OCI-LY3 (cell line): ENCODE measurements around the gene URI1.

Experiments used
- H2AFZ ChIP-seq: fragments of 200-600, 300-600 bp; shearing (Covaris generic); 2 replicates; pipeline ENCODE4 v1.6.0; 2014; ENCODE audit warnings: antibody characterized with exemption, low read depth, low read length
- H3K27ac ChIP-seq: fragments of 200-600, 300-600 bp; sonication (generic); 2 replicates; pipeline ENCODE4 v1.5.1; 2014; ENCODE audit warnings: mild to moderate bottlenecking, low read length, moderate library complexity, mixed read lengths
- H3K27me3 ChIP-seq: fragments of 200-600, 300-600 bp; sonication (generic); 2 replicates; pipeline ENCODE4 v1.6.1; 2014; ENCODE audit warnings: low read depth, low read length, mixed read lengths
- H3K36me3 ChIP-seq: fragments of 200-600, 300-600 bp; sonication (generic); replicated peaks from 2 replicates; pipeline ENCODE3; 2014; ENCODE audit warnings: low read depth, low read length, mixed read lengths
- H3K4me1 ChIP-seq: fragments of 300-600, 200-600 bp; sonication (generic); 2 replicates; pipeline ENCODE4 v1.6.1; 2014; ENCODE audit warnings: low read length, mixed read lengths
- H3K4me2 ChIP-seq: fragments of 200-600, 300-600 bp; sonication (generic); 2 replicates; pipeline ENCODE4 v1.6.1; 2014; ENCODE audit warnings: low read length, mixed read lengths
- H3K4me3 ChIP-seq: fragments of 300-600, 200-600 bp; sonication (generic); 2 replicates; pipeline ENCODE4 v1.5.1; 2014; ENCODE audit warnings: antibody characterized with exemption, mild to moderate bottlenecking, low read length, moderate library complexity
- H3K79me2 ChIP-seq: fragments of 300-600, 200-600 bp; shearing (Covaris generic); 2 replicates; pipeline ENCODE4 v1.6.1; 2014; ENCODE audit warnings: mild to moderate bottlenecking, low read length, mixed read lengths
- H3K9ac ChIP-seq: fragments of 300-600, 200-600 bp; shearing (Covaris generic); 2 replicates; pipeline ENCODE4 v1.6.0; 2014; ENCODE audit warnings: mild to moderate bottlenecking, low read length, moderate library complexity
- H3K9me3 ChIP-seq: fragments of 200-600, 300-600 bp; shearing (Covaris generic); 2 replicates; pipeline ENCODE4 v1.6.1; 2014; ENCODE audit warnings: low read length, mixed read lengths; ENCODE audit not compliant: insufficient read depth
- H4K20me1 ChIP-seq: fragments of 200-600, 300-600 bp; sonication (generic); 2 replicates; pipeline ENCODE4 v1.6.1; 2016; ENCODE audit warnings: low read length, mixed read lengths; ENCODE audit not compliant: insufficient read depth
- CTCF ChIP-seq: fragments of 200-600, 300-600 bp; sonication (generic); IDR thresholded peaks from 2 replicates; pipeline ENCODE4 v1.5.1; 2014; ENCODE audit warnings: antibody characterized with exemption, low read length, low read depth
- EZH2phosphoT487 ChIP-seq: fragments of 200-600 bp; shearing (Covaris generic); IDR thresholded peaks from 2 replicates; pipeline ENCODE4 v1.6.1; 2018; ENCODE audit warnings: antibody characterized with exemption, mixed run types, low read depth

The URI1 gene

GRCh38 chr19:30049226-30049625, 107.2 kb downstream of the URI1 start:
- Histone ChIP-seq H3K9me3 (no peaks in the 10 kb centered on the region), H2AFZ (no peak overlapping the region), H4K20me1 (no peaks in the 10 kb centered on the region; the same call in 1 of the 2 replicates), H3K4me3 (no peak overlapping the region), H3K79me2 (no peaks in the 10 kb centered on the region), H3K4me1 (peaks cover 13% of the 10 kb centered on the region), H3K27ac (no peak overlapping the region), H3K4me2 (no peak overlapping the region), H3K36me3 (no peaks in the 10 kb centered on the region), H3K9ac (no peak overlapping the region), H3K27me3 (no peaks in the 10 kb centered on the region)
- no peak for TF ChIP-seq CTCF
- no peak for TF ChIP-seq EZH2phosphoT487

GRCh38 chr19:30049846-30050667, 108.0 kb downstream of the URI1 start:
- H3K9ac ChIP-seq: no peak overlapping the region
- no peak overlapping the region for H3K4me3 ChIP-seq
- no peak overlapping the region for H2AFZ ChIP-seq
- H4K20me1 ChIP-seq: no peaks in the 10 kb centered on the region; the same call in 1 of the 2 replicates
- H3K9me3 ChIP-seq: no peaks in the 10 kb centered on the region
- H3K4me2 ChIP-seq: no peak overlapping the region
- H3K27me3 ChIP-seq: no peaks in the 10 kb centered on the region
- no peak for TF ChIP-seq CTCF
- TF ChIP-seq EZH2phosphoT487: no peak
- H3K36me3 ChIP-seq: no peaks in the 10 kb centered on the region
- H3K27ac ChIP-seq: no peak overlapping the region
- no peaks in the 10 kb centered on the region for H3K79me2 ChIP-seq
- peaks cover 13% of the 10 kb centered on the region for H3K4me1 ChIP-seq

GRCh38 chr19:30052122-30053075, 110.4 kb downstream of the URI1 start:
- Histone ChIP-seq H2AFZ (no peak overlapping the region), H3K36me3 (peaks cover 6% of the 10 kb centered on the region), H3K79me2 (no peaks in the 10 kb centered on the region), H3K4me2 (no peak overlapping the region), H3K9ac (no peak overlapping the region), H3K27me3 (no peaks in the 10 kb centered on the region), H3K9me3 (no peaks in the 10 kb centered on the region), H3K27ac (no peak overlapping the region), H3K4me1 (no peaks in the 10 kb centered on the region), H4K20me1 (no peaks in the 10 kb centered on the region; the same call in 1 of the 2 replicates), H3K4me3 (no peak overlapping the region)
- no peak for TF ChIP-seq CTCF
- no peak for TF ChIP-seq EZH2phosphoT487

GRCh38 chr19:30053558-30053957, 111.5 kb downstream of the URI1 start:
- no peak overlapping the region for H3K4me2 ChIP-seq
- no peaks in the 10 kb centered on the region for H3K27me3 ChIP-seq
- H3K79me2 ChIP-seq: no peaks in the 10 kb centered on the region
- H3K9me3 ChIP-seq: no peaks in the 10 kb centered on the region
- no peaks in the 10 kb centered on the region for H3K4me1 ChIP-seq
- H3K4me3 ChIP-seq: no peak overlapping the region
- H2AFZ ChIP-seq: no peak overlapping the region
- H4K20me1 ChIP-seq: no peaks in the 10 kb centered on the region
- TF ChIP-seq CTCF (no peak), EZH2phosphoT487 (no peak)
- peaks cover 6% of the 10 kb centered on the region for H3K36me3 ChIP-seq
- H3K9ac ChIP-seq: no peak overlapping the region
- H3K27ac ChIP-seq: no peak overlapping the region
